ENCODE data around the gene TARBP2.

GRCh38 chr12:53530920-53531319 is 29.8 kb downstream of the TARBP2 start:
- TF ChIP-seq CTCF (IDR thresholded peaks at IDR 0.05) (no peak), POLR2A (IDR thresholded peaks at IDR 0.05) (no peak)

Measured in body of pancreas (tissue), 4 donors.